Endothelial cell of umbilical vein (primary cell): ENCODE measurements around the gene FOXE1. TPM values are rescaled to one million over a fixed set of nuclear protein-coding genes. Genes with fewer than 3 reads are reported as not detected.

Experiments used
- BruUV-seq: library from RNA; stranded (reverse); fragments of 400-500 nt; replicated peaks from 2 replicates; lab custom pipeline; 2021; lab: Mats Ljungman, UMichigan
- CTCF ChIA-PET: fragments of 300-600, 350-600 bp; sonication (Branson Sonifier 250); formaldehyde crosslinking; loops from one replicate; lab custom pipeline; 2021; ENCODE audit warnings: antibody characterized with exemption, inconsistent platforms; lab: Charles Lee
- POLR2A ChIA-PET: fragments of 300-600, 350-600 bp; sonication (Branson Sonifier 250); formaldehyde crosslinking; loops from one replicate; lab custom pipeline; 2021; ENCODE audit warnings: antibody characterized with exemption, inconsistent platforms; lab: Charles Lee
- DNase-seq: peaks from one replicate; pipeline ENCODE4 v3.0.0-alpha.2; 2011; ENCODE audit warnings: low read depth, low spot score
- FAIRE-seq: peaks from 2 replicates; lab custom pipeline; 2011; peaks lifted over from hg19 to GRCh38; lab: Jason Lieb, UNC
- H2AFZ ChIP-seq: 2 replicates; pipeline ENCODE4 v1.6.0; 2012; ENCODE audit warnings: low read depth, low read length, control low read depth, inconsistent platforms
- H3K27ac ChIP-seq: 2 replicates; pipeline ENCODE4 v1.5.1; 2011; ENCODE audit warnings: low read depth, mild to moderate bottlenecking, control low read depth, low read length, moderate library complexity; ENCODE audit not compliant: insufficient read depth
- H3K27me3 ChIP-seq, 2 experiments: 2 replicates each; pipeline versions ENCODE4 v1.6.0 to v1.6.1; 2011; ENCODE audit warnings: low read length in 2 of 2, mixed read lengths in 1 of 2; ENCODE audit not compliant: control insufficient read depth in 2 of 2, insufficient read depth in 2 of 2
- H3K36me3 ChIP-seq, 2 experiments: 2 replicates in 1 of 2; 3 replicates in 1 of 2; pipeline ENCODE4 v1.5.1; 2011; ENCODE audit warnings: low read length in 2 of 2, mild to moderate bottlenecking in 1 of 2, moderate library complexity in 1 of 2; ENCODE audit not compliant: control insufficient read depth in 2 of 2, insufficient read depth in 2 of 2; ENCODE audit errors: extremely low read depth in 1 of 2
- H3K4me1 ChIP-seq: 3 replicates; pipeline ENCODE4 v1.5.1; 2011; ENCODE audit warnings: mild to moderate bottlenecking, low read length; ENCODE audit not compliant: control insufficient read depth, insufficient read depth; ENCODE audit errors: extremely low read depth
- H3K4me2 ChIP-seq: 2 replicates; pipeline ENCODE4 v1.6.1; 2011; ENCODE audit warnings: low read length, control low read depth, mixed read lengths; ENCODE audit not compliant: insufficient read depth
- H3K4me3 ChIP-seq, 3 experiments: fragments of 200-600 bp in 1 of 3; sonication (generic), shearing (Covaris generic) in 1 of 3; replicated peaks in 1 of 3; 2 replicates each; pipeline ENCODE4 v1.5.1; 2011 to 2016; ENCODE audit warnings: control low read depth in 3 of 3, low read length in 3 of 3, mild to moderate bottlenecking in 2 of 3, inconsistent platforms in 1 of 3, low read depth in 1 of 3, moderate library complexity in 1 of 3; ENCODE audit not compliant: insufficient read depth in 1 of 3
- H3K79me2 ChIP-seq: 2 replicates; pipeline ENCODE4 v1.6.0; 2012; ENCODE audit warnings: low read length, inconsistent platforms; ENCODE audit not compliant: control insufficient read depth, insufficient read depth
- H3K9ac ChIP-seq: replicated peaks from 2 replicates; pipeline ENCODE3; 2011; ENCODE audit warnings: low read length, control low read depth; ENCODE audit not compliant: insufficient read depth; ENCODE audit errors: extremely low read depth
- H3K9me1 ChIP-seq: replicated peaks from 3 replicates; pipeline ENCODE4 v1.6.0; 2011; ENCODE audit warnings: mild to moderate bottlenecking, low read length; ENCODE audit not compliant: control insufficient read depth, insufficient read depth; ENCODE audit errors: extremely low read depth
- H3K9me3 ChIP-seq: replicated peaks from 2 replicates; pipeline ENCODE4 v1.5.1; 2012; ENCODE audit warnings: low read length, inconsistent platforms; ENCODE audit not compliant: control insufficient read depth, insufficient read depth
- H4K20me1 ChIP-seq: replicated peaks from 2 replicates; pipeline ENCODE3; 2011; ENCODE audit warnings: mild to moderate bottlenecking, low read length; ENCODE audit not compliant: control insufficient read depth, insufficient read depth; ENCODE audit errors: extremely low read depth
- CTCF ChIP-seq, 2 donors: IDR thresholded peaks; 1 replicate in 1 of 2; 2 replicates in 1 of 2; pipeline ENCODE4 v1.5.1; 2011; ENCODE audit warnings: low read length in 2 of 2, mild to moderate bottlenecking in 2 of 2, moderate library complexity in 2 of 2, control low read depth in 1 of 2, inconsistent platforms in 1 of 2, low read depth in 1 of 2; ENCODE audit not compliant: insufficient read depth in 1 of 2; ENCODE audit errors: extremely low read depth in 1 of 2
- EZH2 ChIP-seq: IDR thresholded peaks from 2 replicates; pipeline ENCODE4 v1.6.1; 2012; ENCODE audit warnings: borderline replicate concordance, low read depth, mild to moderate bottlenecking, moderate library complexity, low read length, inconsistent platforms; ENCODE audit not compliant: severe bottlenecking
- FOS ChIP-seq: IDR thresholded peaks from 2 replicates; pipeline ENCODE4 v1.6.1; 2011; ENCODE audit warnings: mild to moderate bottlenecking, low read length, moderate library complexity, borderline replicate concordance; ENCODE audit not compliant: insufficient read depth
- GATA2 ChIP-seq: IDR thresholded peaks from 2 replicates; pipeline ENCODE4 v1.7.0; 2011; ENCODE audit warnings: low read depth, mild to moderate bottlenecking, moderate library complexity, mixed read lengths, low read length; ENCODE audit not compliant: insufficient read length, insufficient read depth
- JUN ChIP-seq: IDR thresholded peaks from 2 replicates; pipeline ENCODE4 v1.6.1; 2011; ENCODE audit warnings: borderline replicate concordance, low read depth; ENCODE audit not compliant: insufficient read length, insufficient read depth
- MAX ChIP-seq: IDR thresholded peaks from 2 replicates; pipeline ENCODE4 v1.6.1; 2011; ENCODE audit not compliant: insufficient read depth, insufficient read length
- MYC ChIP-seq: IDR thresholded peaks from one replicate; pipeline ENCODE4 v1.6.1; 2011; ENCODE audit warnings: mild to moderate bottlenecking, low read depth, low read length
- POLR2AphosphoS5 ChIP-seq: IDR thresholded peaks from 2 replicates; pipeline ENCODE4 v1.6.1; 2012; ENCODE audit warnings: low read depth, mild to moderate bottlenecking, control low read depth, low read length, moderate library complexity; ENCODE audit not compliant: insufficient read depth
- dilution Hi-C: fragments of 300-500 bp; cut with MboI; formaldehyde crosslinking; loops from one replicate; pipeline ENCODE4 v1.15.0; 2019; ENCODE audit warnings: low sequenced_read_pairs; ENCODE audit not compliant: extremely low pct_ligation_motif_present
- intact Hi-C: fragments of 100-400 bp; cut with micrococcal nuclease; formaldehyde crosslinking; loops from one replicate; pipeline ENCODE4 v1.10.0; 2022
- polyA plus RNA-seq, 4 experiments: library from polyadenylated mRNA; depleted of rRNA in 3 of 4; stranded (reverse) in 3 of 4; unstranded in 1 of 4; fragments of >200 nt; gene quantifications; 2 replicates each; pipeline versions ENCODE4 v1.2.1 to v1.2.3, GENCODE V29; 2011 to 2012; ENCODE audit warnings: missing spikeins in 1 of 4
- total RNA-seq: library from RNA; stranded (reverse); gene quantifications from 2 replicates; pipeline ENCODE4 v1.2.3, GENCODE V29; 2021

The FOXE1 gene
- total and polyA plus RNA-seq, 2 donors (not counting 3 experiments of a cell fraction or from before 2014, with no cell fraction given): not detected

GRCh38 chr9:97808972-97809371 is 44.1 kb upstream of the FOXE1 start:
- Histone ChIP-seq H3K9ac (no peak overlapping the region), H3K4me3 (no peak overlapping the region), H3K79me2 (no peaks in the 10 kb centered on the region), H3K36me3 (no peaks in the 10 kb centered on the region), H3K4me2 (peak overlapping the region; percentile 41), H3K27me3 (peaks cover 15 to 31% of the 10 kb centered on the region in 2 experiments), H3K9me1 (no peaks in the 10 kb centered on the region), H3K9me3 (no peaks in the 10 kb centered on the region), H4K20me1 (no peaks in the 10 kb centered on the region), H3K27ac (no peak overlapping the region), H2AFZ (no peak overlapping the region), H3K4me1 (peaks cover 12% of the 10 kb centered on the region)
- POLR2A ChIA-PET: no interaction called here
- FAIRE-seq: peak; percentile 81
- DNase-seq: peak; percentile 80
- dilution Hi-C loops (no loop called here), intact Hi-C loops (no loop called here)
- BruUV-seq: no TSS peak
- no peak for TF ChIP-seq MAX
- TF ChIP-seq POLR2AphosphoS5: peak; percentile 19
- peak; percentile 53 for TF ChIP-seq JUN
- CTCF ChIA-PET: interaction anchor here (0.9 kb wide), 2 partner anchors 81 to 89 kb away, joined by 3 to 4 read pairs; no protein-coding TSS in a partner anchor

- H3K4me2 ChIP-seq: no peak overlapping the region
Observed at GRCh38 chr9:97809666-97810344, 43.2 kb upstream of the FOXE1 start.

More at GRCh38 chr9:97809666-97810344, 43.2 kb upstream of the FOXE1 start:
- H2AFZ ChIP-seq: no peak overlapping the region
- H3K27me3 ChIP-seq: peaks cover 11 to 25% of the 10 kb centered on the region in 2 experiments
- DNase-seq (peak; percentile 14), FAIRE-seq (no peak)
- no peaks in the 10 kb centered on the region for H3K36me3 ChIP-seq
- H3K27ac ChIP-seq: no peak overlapping the region
- no peaks in the 10 kb centered on the region for H3K79me2 ChIP-seq
- no peaks in the 10 kb centered on the region for H4K20me1 ChIP-seq
- intact Hi-C loops: no loop called here
- peaks cover 12% of the 10 kb centered on the region for H3K4me1 ChIP-seq
- H3K4me3 ChIP-seq: no peak overlapping the region
- ChIA-PET CTCF (interaction anchor here (0.9 kb wide), 1 partner anchor 81 kb away, joined by 4 read pairs; no protein-coding TSS in a partner anchor), POLR2A (no interaction called here)
- TF ChIP-seq JUN: no peak
- no peak for TF ChIP-seq MYC
- TF ChIP-seq EZH2: no peak
- TF ChIP-seq CTCF (IDR thresholded peaks at IDR 0.05; ENCODE audit: extremely low read depth in 1 of 2, insufficient read depth in 1 of 2, low read depth in 1 of 2, low read length in 2 of 2): no peak
- no peak for TF ChIP-seq MAX
- TF ChIP-seq GATA2: no peak
- TF ChIP-seq FOS: no peak
- no TSS peak for BruUV-seq
- H3K9me1 ChIP-seq: no peaks in the 10 kb centered on the region
- H3K9ac ChIP-seq: no peak overlapping the region
- H3K9me3 ChIP-seq: no peaks in the 10 kb centered on the region
- dilution Hi-C loops: no loop called here
